ENCODE measurements around the gene CD52.
"Not testable (repeated sequence)": the region's sequence is repeated elsewhere in the genome, so short reads cannot be mapped to it uniquely, and the experiment has no call there.

Gene CD52

GRCh38 chr1:26302733-26303405 is 14.9 kb upstream of the CD52 start:
- DNase-seq: no peak

GRCh38 chr1:26305667-26306289 is 12.0 kb upstream of the CD52 start:
- no peak for DNase-seq

DNA sequence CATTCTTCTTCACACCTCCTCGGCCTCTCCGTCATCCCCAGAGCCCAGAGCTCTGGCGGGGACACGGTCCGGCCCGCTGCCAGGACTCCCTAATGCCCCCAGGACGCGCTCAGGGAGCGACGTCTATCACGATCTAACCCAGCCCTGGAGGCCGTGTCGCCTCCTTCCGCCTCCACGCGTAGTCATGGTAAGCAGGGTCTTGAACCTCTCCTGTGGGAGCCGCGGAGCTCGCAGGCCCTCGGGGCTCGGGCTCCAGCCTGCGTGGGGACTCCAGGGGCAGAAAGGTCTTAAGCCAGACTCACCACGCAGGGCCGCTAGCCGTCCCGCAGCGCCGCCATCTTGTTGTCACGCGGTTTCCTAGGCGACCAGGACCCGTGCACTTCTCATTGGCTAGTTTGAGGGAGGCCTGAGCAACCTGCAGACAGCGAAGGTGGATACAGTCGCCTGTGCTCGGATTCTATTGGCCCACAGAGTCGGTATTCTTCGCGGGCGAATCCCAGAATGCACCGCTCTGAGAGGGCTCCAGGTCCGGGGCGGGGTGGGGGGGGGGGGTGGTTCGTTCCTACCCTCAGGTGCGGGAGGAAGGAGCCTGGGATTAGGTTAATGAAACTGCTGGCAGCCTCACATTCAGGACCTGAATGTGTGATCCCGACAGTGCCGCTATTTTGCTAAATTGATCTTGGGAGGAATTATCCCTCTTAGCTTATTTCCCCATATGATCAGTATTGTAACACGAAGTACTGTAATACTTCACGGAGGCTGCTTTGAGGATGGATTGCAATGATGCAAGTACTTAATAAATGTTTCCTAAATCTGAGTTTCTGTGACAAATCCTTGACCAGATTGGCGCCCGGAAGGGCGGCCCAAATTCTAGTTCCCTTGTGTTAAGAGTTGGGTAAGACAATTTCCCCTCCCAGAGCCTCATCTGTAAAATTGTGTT is 11.2 kb upstream of the CD52 start, which contains the start of gene UBXN11:
Gene UBXN11 (minus strand): TSS at position 347 of the 940 bp plus-strand sequence. CDS start 3,753 bp downstream, outside the sequence.
- DNase-seq: peak; percentile 90

DNA sequence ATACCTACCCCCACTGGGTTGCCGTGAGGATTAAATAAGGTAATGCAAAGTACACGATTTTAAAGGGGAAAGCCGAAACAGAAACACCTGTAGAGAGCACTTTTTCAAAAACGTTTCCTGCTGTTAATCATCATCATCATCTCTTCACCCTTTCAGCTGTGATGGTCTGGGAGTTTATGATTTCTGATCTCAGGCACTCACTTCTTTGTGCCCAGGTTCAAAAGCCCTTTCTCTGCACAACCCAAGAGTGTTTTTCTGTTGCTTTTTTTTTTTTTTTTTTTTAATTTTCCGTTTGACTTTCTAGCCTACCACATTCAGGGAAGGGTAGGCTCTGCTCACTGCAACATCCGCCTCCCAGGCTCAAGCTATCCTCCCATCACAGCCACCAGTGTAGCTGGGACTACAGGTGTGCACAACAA is 10.4 kb upstream of the CD52 start:
- DNase-seq: no peak

DNA sequence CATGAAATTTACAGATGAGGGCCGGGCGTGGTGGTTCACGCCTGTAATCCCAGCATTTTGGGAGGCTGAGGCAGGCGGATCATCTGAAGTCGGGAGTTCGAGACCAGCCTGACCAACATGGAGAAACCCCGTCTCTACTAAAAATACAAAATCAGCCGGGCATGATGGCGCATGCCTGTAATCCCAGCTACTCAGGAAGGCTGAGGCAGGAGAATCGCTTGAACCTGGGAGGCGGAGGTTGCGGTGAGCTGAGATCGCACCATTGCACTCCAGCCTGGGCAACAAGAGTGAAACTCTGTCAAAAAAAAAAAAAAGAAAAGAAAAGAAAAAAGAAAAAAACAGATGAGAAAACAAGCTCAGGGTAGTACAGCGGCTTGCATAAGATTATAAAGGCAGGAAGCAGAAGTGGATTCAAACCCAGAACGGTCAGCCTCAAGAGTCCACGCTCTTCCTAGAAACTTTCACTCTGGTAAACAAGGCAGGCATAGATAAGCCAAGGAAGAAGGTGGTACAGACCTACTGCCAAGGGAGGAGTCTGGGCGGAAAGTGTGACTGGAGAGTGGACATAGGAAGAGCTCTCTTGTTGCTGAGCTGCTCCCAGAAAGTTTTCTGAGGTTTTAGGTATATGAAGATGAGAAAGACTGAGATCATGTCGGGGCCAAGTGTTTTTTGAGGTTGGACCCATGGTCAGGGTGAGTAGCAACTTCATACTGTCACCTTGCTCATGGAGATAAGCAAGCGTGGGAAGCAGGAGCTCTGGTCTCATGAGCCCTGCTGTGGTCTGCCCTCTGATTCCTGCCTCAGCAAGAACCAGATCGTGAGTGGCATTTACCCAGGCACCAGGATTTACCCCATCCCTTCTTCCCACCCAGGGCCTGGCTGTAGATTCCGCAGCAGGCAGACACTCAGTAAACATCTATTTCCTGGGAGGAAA is 9.5 kb upstream of the CD52 start:
- DNase-seq: not testable (repeated sequence)

GRCh38 chr1:26314501-26314900 is 3.3 kb upstream of the CD52 start:
- no peak for DNase-seq

- DNase-seq: no peak
These were observed 1.6 kb upstream of the CD52 start for GRCh38 chr1:26315874-26316850.

- DNase-seq: no peak
These were observed 612 bp upstream of the CD52 start for GRCh38 chr1:26317146-26317545.

GRCh38 chr1:26318338-26319064 is 743 bp downstream of the CD52 start:
- DNase-seq: no peak

DNA sequence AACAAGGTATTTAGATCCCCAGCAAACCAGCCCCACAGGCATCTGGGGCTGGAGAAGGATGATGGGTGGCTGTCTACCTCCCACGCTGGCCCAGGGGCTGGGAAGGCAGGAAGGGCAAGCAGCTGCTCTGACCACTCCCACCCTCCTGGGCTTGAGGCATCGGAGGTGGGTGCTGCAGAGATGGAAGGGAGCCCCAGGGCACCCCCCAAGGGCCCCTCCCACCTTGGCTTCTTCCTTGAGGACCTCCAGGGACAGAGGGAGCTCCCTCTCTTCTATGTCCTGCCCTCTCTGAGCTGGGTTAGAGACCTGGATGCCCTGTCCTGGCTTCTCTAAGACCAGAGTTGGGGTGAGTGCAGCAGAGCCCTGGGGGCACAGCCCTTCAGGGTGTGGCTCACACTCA is 3.1 kb downstream of the CD52 start:
- DNase-seq: no peak

- DNase-seq: peak; percentile 92
These were observed 3.7 kb downstream of the CD52 start for GRCh38 chr1:26321315-26322041.

GRCh38 chr1:26322042-26322331 is 4.2 kb downstream of the CD52 start:
- no peak for DNase-seq

DNA sequence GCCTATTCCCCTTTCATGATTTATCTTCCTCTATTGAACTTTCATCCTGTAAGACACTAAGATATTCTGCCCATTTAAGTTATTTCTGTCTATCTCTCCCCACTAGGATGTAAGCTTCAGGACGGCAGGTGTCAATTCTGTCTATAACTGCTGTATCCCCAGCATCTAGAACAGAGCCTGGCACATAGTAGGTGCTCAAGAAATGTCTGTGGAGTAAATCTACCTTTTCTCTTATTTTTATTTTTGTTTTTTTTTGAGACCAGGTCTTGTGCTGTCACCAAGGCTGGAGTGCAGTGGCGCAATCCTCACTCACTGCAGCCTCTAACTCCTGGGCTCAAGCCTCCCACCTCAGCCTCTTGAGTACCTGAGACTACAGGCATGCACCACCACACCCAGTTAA is 5.6 kb downstream of the CD52 start:
- no peak for DNase-seq

- no peak for DNase-seq
These were observed 6.8 kb downstream of the CD52 start for GRCh38 chr1:26324550-26324949.

DNA sequence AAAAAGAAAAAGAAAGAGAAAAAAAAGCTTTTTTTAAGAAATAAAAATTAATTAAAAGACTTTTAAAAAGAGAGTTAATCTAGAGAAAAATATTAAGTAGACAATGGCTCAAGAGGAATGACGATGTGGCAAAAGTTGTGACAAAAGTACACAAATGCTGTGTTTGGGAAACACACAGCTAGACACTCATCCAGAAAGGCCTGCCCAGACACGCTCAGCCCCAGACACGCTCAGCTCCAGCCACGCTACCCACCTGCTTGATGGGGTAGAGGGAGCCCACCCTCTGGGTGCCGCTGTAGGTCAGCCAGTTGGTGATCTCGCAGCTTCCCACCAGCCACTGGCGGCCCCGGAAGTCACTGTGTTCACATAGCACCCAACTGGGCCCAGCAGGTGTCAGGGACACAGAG is 10.2 kb downstream of the CD52 start:
- DNase-seq: no peak

- DNase-seq: no peak
These were observed 10.8 kb downstream of the CD52 start for GRCh38 chr1:26328597-26328996.

GRCh38 chr1:26329380-26329779 is 11.6 kb downstream of the CD52 start:
- not testable (repeated sequence) for DNase-seq

GRCh38 chr1:26330276-26330675 is 12.5 kb downstream of the CD52 start:
- DNase-seq: no peak

- not testable (repeated sequence) for DNase-seq
These were observed 15.6 kb downstream of the CD52 start for GRCh38 chr1:26333312-26333711.

Data from right forelimb (tissue), 1 donor.